GM23338 (cell line): ENCODE results near the gene SBF2. TPM values are rescaled to one million over a fixed set of nuclear protein-coding genes. Genes with fewer than 3 reads are reported as not detected.

Source experiments
- ATAC-seq: fragments of 200-7000 bp; cut with Tn5 transposase; 3 replicates; pipeline ENCODE4 v1.9.1; 2020
- DNase-seq: peaks from one replicate; pipeline ENCODE4 v3.0.0-alpha.2; 2015; ENCODE audit warnings: low spot score
- H2AFZ ChIP-seq: fragments of 200-600 bp; sonication (generic); 2 replicates; pipeline ENCODE4 v1.8.0; 2016; ENCODE audit warnings: antibody characterized with exemption, mild to moderate bottlenecking, moderate library complexity
- H3F3A ChIP-seq: fragments of 200-600 bp; sonication (generic); replicated peaks from 2 replicates; pipeline ENCODE4 v1.8.0; 2017; ENCODE audit warnings: antibody characterized with exemption, mixed run types, low read depth
- H3K27ac ChIP-seq: fragments of 200-600 bp; sonication (generic); 2 replicates; pipeline ENCODE4 v1.6.1; 2016; ENCODE audit warnings: low read depth
- H3K27me3 ChIP-seq: fragments of 200-600 bp; sonication (generic); 2 replicates; pipeline ENCODE4 v1.8.0; 2016; ENCODE audit warnings: mild to moderate bottlenecking, mixed run types, moderate library complexity; ENCODE audit not compliant: insufficient read depth
- H3K36me3 ChIP-seq: fragments of 200-600 bp; sonication (generic); 2 replicates; pipeline ENCODE4 v1.8.0; 2016; ENCODE audit warnings: mild to moderate bottlenecking; ENCODE audit not compliant: insufficient read depth
- H3K4me1 ChIP-seq: fragments of 200-600 bp; sonication (generic); 2 replicates; pipeline ENCODE4 v1.8.0; 2016; ENCODE audit warnings: mild to moderate bottlenecking, moderate library complexity; ENCODE audit not compliant: insufficient read depth
- H3K4me2 ChIP-seq: fragments of 200-600 bp; sonication (generic); 2 replicates; pipeline ENCODE4 v1.7.1; 2017; ENCODE audit warnings: mixed run types
- H3K4me3 ChIP-seq: fragments of 200-600 bp; sonication (generic); 2 replicates; pipeline ENCODE4 v1.6.1; 2016; ENCODE audit warnings: mixed run types
- H3K79me2 ChIP-seq: fragments of 200-600 bp; sonication (generic); replicated peaks from 2 replicates; pipeline ENCODE4 v1.8.0; 2017; ENCODE audit warnings: mild to moderate bottlenecking; ENCODE audit not compliant: insufficient read depth
- H3K9me2 ChIP-seq: fragments of 200-600 bp; sonication (generic); 2 replicates; pipeline ENCODE4 v1.8.0; 2017; ENCODE audit not compliant: insufficient read depth
- H4K20me1 ChIP-seq: fragments of 200-600 bp; sonication (generic); replicated peaks from 2 replicates; pipeline ENCODE4 v1.8.0; 2017; ENCODE audit warnings: mild to moderate bottlenecking; ENCODE audit not compliant: insufficient read depth
- H3K27ac Mint-ChIP-seq: 2 replicates; pipeline ENCODE4 v1.8.0; 2020; ENCODE audit warnings: inconsistent platforms, mild to moderate bottlenecking, moderate library complexity, mixed read lengths
- H3K27me3 Mint-ChIP-seq: 3 replicates; pipeline ENCODE4 v1.8.0; 2022; ENCODE audit warnings: low read depth, mild to moderate bottlenecking, moderate library complexity, mixed read lengths, inconsistent platforms; ENCODE audit not compliant: insufficient read depth, poor library complexity
- H3K36me3 Mint-ChIP-seq: 3 replicates; pipeline ENCODE4 v1.8.0; 2021; ENCODE audit warnings: low read depth, mild to moderate bottlenecking, inconsistent platforms, moderate library complexity, mixed read lengths
- H3K4me1 Mint-ChIP-seq: 3 replicates; pipeline ENCODE4 v1.8.0; 2020; ENCODE audit warnings: mild to moderate bottlenecking, inconsistent platforms, mixed read lengths
- H3K4me3 Mint-ChIP-seq: 3 replicates; pipeline ENCODE4 v1.8.0; 2021; ENCODE audit warnings: moderate library complexity, mild to moderate bottlenecking, inconsistent platforms, mixed read lengths
- H3K9me3 Mint-ChIP-seq: 3 replicates; pipeline ENCODE4 v1.8.0; 2020; ENCODE audit warnings: moderate library complexity, mild to moderate bottlenecking, inconsistent platforms, mixed read lengths
- CREB1 ChIP-seq: fragments of 250-450 bp; sonication (Bioruptor Pico); IDR thresholded peaks from 2 replicates; pipeline ENCODE4 v1.5.0; 2020; ENCODE audit warnings: low read depth, mild to moderate bottlenecking, moderate library complexity
- EZH2phosphoT487 ChIP-seq: fragments of 200-600 bp; sonication (generic); IDR thresholded peaks from one replicate; pipeline ENCODE4 v1.8.1; 2018; ENCODE audit warnings: antibody characterized with exemption; ENCODE audit not compliant: unreplicated experiment
- NANOG ChIP-seq: IDR thresholded peaks from 2 replicates; pipeline ENCODE4 v1.6.1; 2016; ENCODE audit warnings: antibody characterized with exemption, borderline replicate concordance
- POLR2AphosphoS5 ChIP-seq: IDR thresholded peaks from 2 replicates; pipeline ENCODE4 v1.6.1; 2016; ENCODE audit warnings: antibody characterized with exemption, low read depth
- STAT1 ChIP-seq: IDR thresholded peaks from one replicate; pipeline ENCODE4 v1.6.1; 2016; ENCODE audit warnings: antibody characterized with exemption; ENCODE audit not compliant: unreplicated experiment
- ZNF331 ChIP-seq: fragments of 250-450 bp; sonication (Bioruptor Pico); IDR thresholded peaks from 2 replicates; pipeline ENCODE4 v1.5.0; 2020; ENCODE audit warnings: low read depth, mild to moderate bottlenecking, moderate library complexity
- polyA plus RNA-seq: library from polyadenylated mRNA; unstranded; fragments of >200 nt; fragmentation: Nextera tagmentation; extraction: Ambion mirVana; gene quantifications from 2 replicates; pipeline ENCODE4 v1.2.1, GENCODE V29; 2016
- total RNA-seq: library from RNA; depleted of rRNA; stranded (reverse); fragments of >200 nt; shearing (Covaris generic); gene quantifications from 2 replicates; pipeline ENCODE4 v1.2.3, GENCODE V29; 2014
- TF ChIP-seq, protein P1 (sequence below): fragments of 250-450 bp; sonication (Bioruptor Pico); IDR thresholded peaks from 2 replicates; pipeline ENCODE4 v1.5.0; 2020; ENCODE audit warnings: mild to moderate bottlenecking, moderate library complexity
- TF ChIP-seq, protein P2 (sequence below), 2 experiments: fragments of 200-600 bp in 1 of 2; sonication (generic) in 1 of 2; conservative IDR thresholded peaks; 2 replicates each; pipeline versions ENCODE4 v1.5.1 to v1.6.1; 2016 to 2017; ENCODE audit warnings: antibody characterized with exemption in 2 of 2, low read depth in 2 of 2, mild to moderate bottlenecking in 2 of 2, moderate library complexity in 1 of 2
- TF ChIP-seq, protein P3 (sequence below): IDR thresholded peaks from 2 replicates; pipeline ENCODE4 v1.6.1; 2016; ENCODE audit warnings: antibody characterized with exemption
- TF ChIP-seq, protein P4 (sequence below): IDR thresholded peaks from one replicate; pipeline ENCODE4 v1.6.1; 2018; ENCODE audit warnings: antibody characterized with exemption; ENCODE audit not compliant: unreplicated experiment

The SBF2 gene
- total and polyA plus RNA-seq, 2 experiments from 2014 or later, result 25.6 to 53.5 TPM

DNA sequence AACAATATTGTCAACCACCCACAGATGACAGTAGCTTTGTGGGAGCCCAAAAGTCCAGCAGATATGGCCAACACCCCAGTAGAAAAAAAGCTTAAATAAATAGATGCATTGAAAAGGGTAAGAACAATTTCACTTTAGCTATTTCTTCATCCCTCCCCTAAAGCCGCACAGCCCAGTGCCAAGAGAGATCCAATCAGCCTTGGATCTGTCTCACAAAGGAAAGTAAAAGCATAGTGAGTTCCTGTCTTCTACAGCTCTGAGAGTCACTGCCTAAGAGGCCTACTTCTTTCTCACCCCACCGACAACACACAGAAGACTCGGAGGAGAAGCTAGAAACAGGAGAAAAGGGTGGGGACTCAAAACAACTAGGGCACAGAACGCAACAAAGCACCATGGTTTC is 196.4 kb downstream of the SBF2 start:
- no peaks in the 10 kb centered on the region; the same call in 1 of the 2 replicates for H3K9me2 ChIP-seq
- no peaks in the 10 kb centered on the region for H3K4me1 Mint-ChIP-seq
- H3K27me3 Mint-ChIP-seq, result peaks cover 5% of the 10 kb centered on the region
- H3K27ac ChIP-seq, result no peak overlapping the region
- no peaks in the 10 kb centered on the region for H3K79me2 ChIP-seq
- H3K27me3 ChIP-seq, result no peaks in the 10 kb centered on the region
- ATAC-seq (no peak), DNase-seq (no peak)
- H2AFZ ChIP-seq, result no peak overlapping the region
- no peak for TF ChIP-seq NANOG
- TF ChIP-seq STAT1, result no peak
- TF ChIP-seq, protein P1, sequence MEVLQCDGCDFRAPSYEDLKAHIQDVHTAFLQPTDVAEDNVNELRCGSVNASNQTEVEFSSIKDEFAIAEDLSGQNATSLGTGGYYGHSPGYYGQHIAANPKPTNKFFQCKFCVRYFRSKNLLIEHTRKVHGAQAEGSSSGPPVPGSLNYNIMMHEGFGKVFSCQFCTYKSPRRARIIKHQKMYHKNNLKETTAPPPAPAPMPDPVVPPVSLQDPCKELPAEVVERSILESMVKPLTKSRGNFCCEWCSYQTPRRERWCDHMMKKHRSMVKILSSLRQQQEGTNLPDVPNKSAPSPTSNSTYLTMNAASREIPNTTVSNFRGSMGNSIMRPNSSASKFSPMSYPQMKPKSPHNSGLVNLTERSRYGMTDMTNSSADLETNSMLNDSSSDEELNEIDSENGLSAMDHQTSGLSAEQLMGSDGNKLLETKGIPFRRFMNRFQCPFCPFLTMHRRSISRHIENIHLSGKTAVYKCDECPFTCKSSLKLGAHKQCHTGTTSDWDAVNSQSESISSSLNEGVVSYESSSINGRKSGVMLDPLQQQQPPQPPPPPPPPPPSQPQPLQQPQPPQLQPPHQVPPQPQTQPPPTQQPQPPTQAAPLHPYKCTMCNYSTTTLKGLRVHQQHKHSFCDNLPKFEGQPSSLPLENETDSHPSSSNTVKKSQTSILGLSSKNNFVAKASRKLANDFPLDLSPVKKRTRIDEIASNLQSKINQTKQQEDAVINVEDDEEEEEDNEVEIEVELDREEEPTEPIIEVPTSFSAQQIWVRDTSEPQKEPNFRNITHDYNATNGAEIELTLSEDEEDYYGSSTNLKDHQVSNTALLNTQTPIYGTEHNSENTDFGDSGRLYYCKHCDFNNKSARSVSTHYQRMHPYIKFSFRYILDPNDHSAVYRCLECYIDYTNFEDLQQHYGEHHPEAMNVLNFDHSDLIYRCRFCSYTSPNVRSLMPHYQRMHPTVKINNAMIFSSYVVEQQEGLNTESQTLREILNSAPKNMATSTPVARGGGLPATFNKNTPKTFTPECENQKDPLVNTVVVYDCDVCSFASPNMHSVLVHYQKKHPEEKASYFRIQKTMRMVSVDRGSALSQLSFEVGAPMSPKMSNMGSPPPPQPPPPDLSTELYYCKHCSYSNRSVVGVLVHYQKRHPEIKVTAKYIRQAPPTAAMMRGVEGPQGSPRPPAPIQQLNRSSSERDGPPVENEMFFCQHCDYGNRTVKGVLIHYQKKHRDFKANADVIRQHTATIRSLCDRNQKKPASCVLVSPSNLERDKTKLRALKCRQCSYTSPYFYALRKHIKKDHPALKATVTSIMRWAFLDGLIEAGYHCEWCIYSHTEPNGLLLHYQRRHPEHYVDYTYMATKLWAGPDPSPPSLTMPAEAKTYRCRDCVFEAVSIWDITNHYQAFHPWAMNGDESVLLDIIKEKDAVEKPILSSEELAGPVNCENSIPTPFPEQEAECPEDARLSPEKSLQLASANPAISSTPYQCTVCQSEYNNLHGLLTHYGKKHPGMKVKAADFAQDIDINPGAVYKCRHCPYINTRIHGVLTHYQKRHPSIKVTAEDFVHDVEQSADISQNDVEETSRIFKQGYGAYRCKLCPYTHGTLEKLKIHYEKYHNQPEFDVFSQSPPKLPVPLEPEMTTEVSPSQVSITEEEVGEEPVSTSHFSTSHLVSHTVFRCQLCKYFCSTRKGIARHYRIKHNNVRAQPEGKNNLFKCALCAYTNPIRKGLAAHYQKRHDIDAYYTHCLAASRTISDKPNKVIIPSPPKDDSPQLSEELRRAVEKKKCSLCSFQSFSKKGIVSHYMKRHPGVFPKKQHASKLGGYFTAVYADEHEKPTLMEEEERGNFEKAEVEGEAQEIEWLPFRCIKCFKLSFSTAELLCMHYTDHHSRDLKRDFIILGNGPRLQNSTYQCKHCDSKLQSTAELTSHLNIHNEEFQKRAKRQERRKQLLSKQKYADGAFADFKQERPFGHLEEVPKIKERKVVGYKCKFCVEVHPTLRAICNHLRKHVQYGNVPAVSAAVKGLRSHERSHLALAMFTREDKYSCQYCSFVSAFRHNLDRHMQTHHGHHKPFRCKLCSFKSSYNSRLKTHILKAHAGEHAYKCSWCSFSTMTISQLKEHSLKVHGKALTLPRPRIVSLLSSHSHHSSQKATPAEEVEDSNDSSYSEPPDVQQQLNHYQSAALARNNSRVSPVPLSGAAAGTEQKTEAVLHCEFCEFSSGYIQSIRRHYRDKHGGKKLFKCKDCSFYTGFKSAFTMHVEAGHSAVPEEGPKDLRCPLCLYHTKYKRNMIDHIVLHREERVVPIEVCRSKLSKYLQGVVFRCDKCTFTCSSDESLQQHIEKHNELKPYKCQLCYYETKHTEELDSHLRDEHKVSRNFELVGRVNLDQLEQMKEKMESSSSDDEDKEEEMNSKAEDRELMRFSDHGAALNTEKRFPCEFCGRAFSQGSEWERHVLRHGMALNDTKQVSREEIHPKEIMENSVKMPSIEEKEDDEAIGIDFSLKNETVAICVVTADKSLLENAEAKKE (CRISPR knock-in tag), result no peak
- no peak for TF ChIP-seq EZH2phosphoT487
- no peak for TF ChIP-seq POLR2AphosphoS5
- TF ChIP-seq, protein P2, sequence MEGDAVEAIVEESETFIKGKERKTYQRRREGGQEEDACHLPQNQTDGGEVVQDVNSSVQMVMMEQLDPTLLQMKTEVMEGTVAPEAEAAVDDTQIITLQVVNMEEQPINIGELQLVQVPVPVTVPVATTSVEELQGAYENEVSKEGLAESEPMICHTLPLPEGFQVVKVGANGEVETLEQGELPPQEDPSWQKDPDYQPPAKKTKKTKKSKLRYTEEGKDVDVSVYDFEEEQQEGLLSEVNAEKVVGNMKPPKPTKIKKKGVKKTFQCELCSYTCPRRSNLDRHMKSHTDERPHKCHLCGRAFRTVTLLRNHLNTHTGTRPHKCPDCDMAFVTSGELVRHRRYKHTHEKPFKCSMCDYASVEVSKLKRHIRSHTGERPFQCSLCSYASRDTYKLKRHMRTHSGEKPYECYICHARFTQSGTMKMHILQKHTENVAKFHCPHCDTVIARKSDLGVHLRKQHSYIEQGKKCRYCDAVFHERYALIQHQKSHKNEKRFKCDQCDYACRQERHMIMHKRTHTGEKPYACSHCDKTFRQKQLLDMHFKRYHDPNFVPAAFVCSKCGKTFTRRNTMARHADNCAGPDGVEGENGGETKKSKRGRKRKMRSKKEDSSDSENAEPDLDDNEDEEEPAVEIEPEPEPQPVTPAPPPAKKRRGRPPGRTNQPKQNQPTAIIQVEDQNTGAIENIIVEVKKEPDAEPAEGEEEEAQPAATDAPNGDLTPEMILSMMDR (conservative IDR thresholded peaks at IDR 0.05; ENCODE audit: low read depth in 2 of 2), result no peak
- TF ChIP-seq ZNF331, result no peak
- TF ChIP-seq, protein P3, sequence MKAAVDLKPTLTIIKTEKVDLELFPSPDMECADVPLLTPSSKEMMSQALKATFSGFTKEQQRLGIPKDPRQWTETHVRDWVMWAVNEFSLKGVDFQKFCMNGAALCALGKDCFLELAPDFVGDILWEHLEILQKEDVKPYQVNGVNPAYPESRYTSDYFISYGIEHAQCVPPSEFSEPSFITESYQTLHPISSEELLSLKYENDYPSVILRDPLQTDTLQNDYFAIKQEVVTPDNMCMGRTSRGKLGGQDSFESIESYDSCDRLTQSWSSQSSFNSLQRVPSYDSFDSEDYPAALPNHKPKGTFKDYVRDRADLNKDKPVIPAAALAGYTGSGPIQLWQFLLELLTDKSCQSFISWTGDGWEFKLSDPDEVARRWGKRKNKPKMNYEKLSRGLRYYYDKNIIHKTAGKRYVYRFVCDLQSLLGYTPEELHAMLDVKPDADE, result no peak
- TF ChIP-seq, protein P4, sequence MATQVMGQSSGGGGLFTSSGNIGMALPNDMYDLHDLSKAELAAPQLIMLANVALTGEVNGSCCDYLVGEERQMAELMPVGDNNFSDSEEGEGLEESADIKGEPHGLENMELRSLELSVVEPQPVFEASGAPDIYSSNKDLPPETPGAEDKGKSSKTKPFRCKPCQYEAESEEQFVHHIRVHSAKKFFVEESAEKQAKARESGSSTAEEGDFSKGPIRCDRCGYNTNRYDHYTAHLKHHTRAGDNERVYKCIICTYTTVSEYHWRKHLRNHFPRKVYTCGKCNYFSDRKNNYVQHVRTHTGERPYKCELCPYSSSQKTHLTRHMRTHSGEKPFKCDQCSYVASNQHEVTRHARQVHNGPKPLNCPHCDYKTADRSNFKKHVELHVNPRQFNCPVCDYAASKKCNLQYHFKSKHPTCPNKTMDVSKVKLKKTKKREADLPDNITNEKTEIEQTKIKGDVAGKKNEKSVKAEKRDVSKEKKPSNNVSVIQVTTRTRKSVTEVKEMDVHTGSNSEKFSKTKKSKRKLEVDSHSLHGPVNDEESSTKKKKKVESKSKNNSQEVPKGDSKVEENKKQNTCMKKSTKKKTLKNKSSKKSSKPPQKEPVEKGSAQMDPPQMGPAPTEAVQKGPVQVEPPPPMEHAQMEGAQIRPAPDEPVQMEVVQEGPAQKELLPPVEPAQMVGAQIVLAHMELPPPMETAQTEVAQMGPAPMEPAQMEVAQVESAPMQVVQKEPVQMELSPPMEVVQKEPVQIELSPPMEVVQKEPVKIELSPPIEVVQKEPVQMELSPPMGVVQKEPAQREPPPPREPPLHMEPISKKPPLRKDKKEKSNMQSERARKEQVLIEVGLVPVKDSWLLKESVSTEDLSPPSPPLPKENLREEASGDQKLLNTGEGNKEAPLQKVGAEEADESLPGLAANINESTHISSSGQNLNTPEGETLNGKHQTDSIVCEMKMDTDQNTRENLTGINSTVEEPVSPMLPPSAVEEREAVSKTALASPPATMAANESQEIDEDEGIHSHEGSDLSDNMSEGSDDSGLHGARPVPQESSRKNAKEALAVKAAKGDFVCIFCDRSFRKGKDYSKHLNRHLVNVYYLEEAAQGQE, result no peak
- no peak for TF ChIP-seq CREB1
- no peak overlapping the region for H3K4me2 ChIP-seq
- H3K4me1 ChIP-seq, result no peaks in the 10 kb centered on the region
- no peaks in the 10 kb centered on the region for H3K36me3 ChIP-seq
- H3K36me3 Mint-ChIP-seq, result peaks cover 38% of the 10 kb centered on the region
- H3F3A ChIP-seq, result no peaks in the 10 kb centered on the region
- H3K9me3 Mint-ChIP-seq, result peaks cover 23% of the 10 kb centered on the region
- H3K4me3 ChIP-seq, result no peak overlapping the region
- no peak overlapping the region for H3K4me3 Mint-ChIP-seq
- H3K27ac Mint-ChIP-seq, result no peak overlapping the region
- no peaks in the 10 kb centered on the region for H4K20me1 ChIP-seq
